Testis (tissue), 2 donors: Measurements from ENCODE around the gene KIDINS220.

Experiments
- POLR2A ChIP-seq: fragments of 450-650 bp; IDR thresholded peaks from one replicate; pipeline ENCODE4 v1.6.1; 2017; ENCODE audit warnings: antibody characterized with exemption, mild to moderate bottlenecking, moderate library complexity
- TF ChIP-seq, protein P1 (sequence below), 3 experiments: fragments of 450-650 bp in 2 of 3; fragments of 200-600 bp in 1 of 3; sonication (generic) in 1 of 3; IDR thresholded peaks; one replicate each; pipeline ENCODE4 v1.5.1; 2016 to 2019; ENCODE audit warnings: antibody characterized with exemption in 3 of 3, mild to moderate bottlenecking in 2 of 3, moderate library complexity in 1 of 3

DNA sequence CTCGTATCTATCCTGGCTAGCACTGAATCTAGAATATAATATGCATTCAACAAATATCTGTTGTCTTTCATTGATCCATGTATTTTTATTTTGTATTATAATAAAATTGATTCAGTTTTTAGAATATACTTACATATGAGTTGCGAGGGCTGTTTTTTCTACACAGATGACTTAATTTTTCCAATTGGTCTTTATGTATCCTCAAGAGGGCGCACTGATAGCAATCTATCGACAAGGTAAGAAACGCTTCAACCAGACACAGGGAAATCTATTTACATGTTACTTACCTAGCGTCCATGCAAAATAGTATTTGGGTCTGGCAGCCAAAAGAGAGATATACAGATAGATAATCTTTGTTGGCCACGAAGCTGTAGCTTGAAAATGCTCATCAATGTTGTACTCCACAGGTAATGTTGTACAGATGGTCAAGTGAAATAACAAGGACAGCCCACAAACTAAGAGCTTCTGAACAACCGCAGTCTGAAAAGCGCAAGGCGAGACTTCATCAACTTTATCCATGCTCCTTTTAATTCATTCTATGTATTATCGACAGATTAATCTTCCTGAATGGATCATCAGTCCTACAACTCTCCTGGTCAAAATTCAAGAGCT lies 35.5 kb upstream of the KIDINS220 start:
- TF ChIP-seq, protein P1, sequence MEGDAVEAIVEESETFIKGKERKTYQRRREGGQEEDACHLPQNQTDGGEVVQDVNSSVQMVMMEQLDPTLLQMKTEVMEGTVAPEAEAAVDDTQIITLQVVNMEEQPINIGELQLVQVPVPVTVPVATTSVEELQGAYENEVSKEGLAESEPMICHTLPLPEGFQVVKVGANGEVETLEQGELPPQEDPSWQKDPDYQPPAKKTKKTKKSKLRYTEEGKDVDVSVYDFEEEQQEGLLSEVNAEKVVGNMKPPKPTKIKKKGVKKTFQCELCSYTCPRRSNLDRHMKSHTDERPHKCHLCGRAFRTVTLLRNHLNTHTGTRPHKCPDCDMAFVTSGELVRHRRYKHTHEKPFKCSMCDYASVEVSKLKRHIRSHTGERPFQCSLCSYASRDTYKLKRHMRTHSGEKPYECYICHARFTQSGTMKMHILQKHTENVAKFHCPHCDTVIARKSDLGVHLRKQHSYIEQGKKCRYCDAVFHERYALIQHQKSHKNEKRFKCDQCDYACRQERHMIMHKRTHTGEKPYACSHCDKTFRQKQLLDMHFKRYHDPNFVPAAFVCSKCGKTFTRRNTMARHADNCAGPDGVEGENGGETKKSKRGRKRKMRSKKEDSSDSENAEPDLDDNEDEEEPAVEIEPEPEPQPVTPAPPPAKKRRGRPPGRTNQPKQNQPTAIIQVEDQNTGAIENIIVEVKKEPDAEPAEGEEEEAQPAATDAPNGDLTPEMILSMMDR (IDR thresholded peaks at IDR 0.05): no peak
- no peak for TF ChIP-seq POLR2A
